Osteocyte (in vitro differentiated cells): ENCODE data around the gene TMEM158. TPM values are rescaled to one million over a fixed set of nuclear protein-coding genes. Genes with fewer than 3 reads are reported as not detected.

Source experiments
- DNase-seq: peaks from one replicate; pipeline ENCODE4 v3.0.0; 2021; ENCODE audit warnings: mixed read lengths; ENCODE audit not compliant: unreplicated experiment; ENCODE audit errors: extremely low spot score
- H3K27ac Mint-ChIP-seq: one replicate; pipeline ENCODE4 v1.8.0; 2021; ENCODE audit warnings: mild to moderate bottlenecking, mixed read lengths; ENCODE audit not compliant: unreplicated experiment
- H3K27me3 Mint-ChIP-seq: one replicate; pipeline ENCODE4 v1.8.0; 2021; ENCODE audit warnings: mixed read lengths; ENCODE audit not compliant: unreplicated experiment
- H3K36me3 Mint-ChIP-seq: one replicate; pipeline ENCODE4 v1.8.0; 2021; ENCODE audit warnings: mixed read lengths; ENCODE audit not compliant: unreplicated experiment
- H3K4me1 Mint-ChIP-seq: one replicate; pipeline ENCODE4 v1.8.0; 2021; ENCODE audit warnings: mixed read lengths; ENCODE audit not compliant: unreplicated experiment
- H3K4me3 Mint-ChIP-seq: one replicate; pipeline ENCODE4 v1.8.0; 2021; ENCODE audit warnings: mild to moderate bottlenecking, moderate library complexity, mixed read lengths; ENCODE audit not compliant: unreplicated experiment
- H3K9me3 Mint-ChIP-seq: one replicate; pipeline ENCODE4 v1.8.0; 2021; ENCODE audit warnings: mixed read lengths; ENCODE audit not compliant: unreplicated experiment
- total RNA-seq: library from RNA; stranded (reverse); gene quantifications from 2 replicates; pipeline ENCODE4 v1.2.1, GENCODE V29; 2021
- TF ChIP-seq, protein P1 (sequence below): fragments of 200-600 bp; sonication (generic); IDR thresholded peaks from 2 replicates; pipeline ENCODE4 v1.5.0; 2021; ENCODE audit warnings: antibody characterized with exemption, mild to moderate bottlenecking, moderate library complexity

TMEM158 gene
- total RNA-seq, 1 donor from 2014 or later = 15.0 TPM

DNA sequence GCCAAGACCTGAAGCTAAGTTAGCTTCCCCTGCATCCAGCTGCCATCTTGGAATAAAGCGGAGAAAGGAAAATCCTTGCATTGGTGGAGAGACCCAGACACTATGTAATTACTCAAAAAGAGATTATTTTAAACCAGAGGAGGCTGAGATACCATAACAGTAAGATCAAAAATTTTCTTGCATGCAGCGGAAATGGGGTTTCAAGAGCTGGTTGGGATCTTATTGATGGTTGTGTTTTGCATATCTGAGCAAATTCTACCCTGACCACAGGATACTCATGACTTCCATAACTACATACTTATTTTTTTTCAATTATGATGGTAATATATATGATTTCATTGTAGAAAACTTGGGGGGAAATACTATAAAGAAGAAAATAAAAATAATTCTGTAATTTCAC, 17.5 kb downstream of the TMEM158 start:
- H3K4me3 Mint-ChIP-seq = no peak overlapping the region
- H3K4me1 Mint-ChIP-seq = peaks cover 16% of the 10 kb centered on the region

GRCh38 chr3:45207446-45207845, 18.6 kb downstream of the TMEM158 start:
- Mint-ChIP-seq H3K4me3 (no peak overlapping the region), H3K27ac (no peak overlapping the region), H3K27me3 (no peaks in the 10 kb centered on the region), H3K9me3 (no peaks in the 10 kb centered on the region), H3K4me1 (peaks cover 16% of the 10 kb centered on the region), H3K36me3 (no peaks in the 10 kb centered on the region)
- DNase-seq = no peak
- TF ChIP-seq, protein P1, sequence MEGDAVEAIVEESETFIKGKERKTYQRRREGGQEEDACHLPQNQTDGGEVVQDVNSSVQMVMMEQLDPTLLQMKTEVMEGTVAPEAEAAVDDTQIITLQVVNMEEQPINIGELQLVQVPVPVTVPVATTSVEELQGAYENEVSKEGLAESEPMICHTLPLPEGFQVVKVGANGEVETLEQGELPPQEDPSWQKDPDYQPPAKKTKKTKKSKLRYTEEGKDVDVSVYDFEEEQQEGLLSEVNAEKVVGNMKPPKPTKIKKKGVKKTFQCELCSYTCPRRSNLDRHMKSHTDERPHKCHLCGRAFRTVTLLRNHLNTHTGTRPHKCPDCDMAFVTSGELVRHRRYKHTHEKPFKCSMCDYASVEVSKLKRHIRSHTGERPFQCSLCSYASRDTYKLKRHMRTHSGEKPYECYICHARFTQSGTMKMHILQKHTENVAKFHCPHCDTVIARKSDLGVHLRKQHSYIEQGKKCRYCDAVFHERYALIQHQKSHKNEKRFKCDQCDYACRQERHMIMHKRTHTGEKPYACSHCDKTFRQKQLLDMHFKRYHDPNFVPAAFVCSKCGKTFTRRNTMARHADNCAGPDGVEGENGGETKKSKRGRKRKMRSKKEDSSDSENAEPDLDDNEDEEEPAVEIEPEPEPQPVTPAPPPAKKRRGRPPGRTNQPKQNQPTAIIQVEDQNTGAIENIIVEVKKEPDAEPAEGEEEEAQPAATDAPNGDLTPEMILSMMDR = no peak

More for the DNA sequence above, 17.5 kb downstream of the TMEM158 start:
- no peaks in the 10 kb centered on the region for H3K27me3 Mint-ChIP-seq
- no peaks in the 10 kb centered on the region for H3K9me3 Mint-ChIP-seq
- H3K27ac Mint-ChIP-seq = no peak overlapping the region
- H3K36me3 Mint-ChIP-seq = no peaks in the 10 kb centered on the region
- TF ChIP-seq, protein P1 = no peak
- DNase-seq = no peak

GRCh38 chr3:45205126-45205525, 21.0 kb downstream of the TMEM158 start:
- TF ChIP-seq, protein P1 = no peak
- no peak overlapping the region for H3K27ac Mint-ChIP-seq
- H3K4me3 Mint-ChIP-seq = no peak overlapping the region
- H3K27me3 Mint-ChIP-seq = no peaks in the 10 kb centered on the region
- DNase-seq = no peak
- peaks cover 16% of the 10 kb centered on the region for H3K4me1 Mint-ChIP-seq
- H3K36me3 Mint-ChIP-seq = no peaks in the 10 kb centered on the region
- H3K9me3 Mint-ChIP-seq = no peaks in the 10 kb centered on the region

- Mint-ChIP-seq H3K27ac (no peak overlapping the region), H3K27me3 (no peaks in the 10 kb centered on the region), H3K9me3 (no peaks in the 10 kb centered on the region), H3K36me3 (no peaks in the 10 kb centered on the region), H3K4me3 (no peak overlapping the region), H3K4me1 (peaks cover 19% of the 10 kb centered on the region)
- TF ChIP-seq, protein P1 = no peak
- no peak for DNase-seq
These were observed 22.0 kb downstream of the TMEM158 start for GRCh38 chr3:45204136-45204535.

- H3K27ac Mint-ChIP-seq = peak overlapping the region; percentile 79
- DNase-seq = no peak
These were observed 26.0 kb downstream of the TMEM158 start for GRCh38 chr3:45199837-45200648.

More at GRCh38 chr3:45199837-45200648, 26.0 kb downstream of the TMEM158 start:
- no peaks in the 10 kb centered on the region for H3K27me3 Mint-ChIP-seq
- H3K36me3 Mint-ChIP-seq = no peaks in the 10 kb centered on the region
- H3K4me1 Mint-ChIP-seq = peaks cover 27% of the 10 kb centered on the region
- TF ChIP-seq, protein P1 = no peak
- H3K4me3 Mint-ChIP-seq = peak overlapping the region; percentile 44
- no peaks in the 10 kb centered on the region for H3K9me3 Mint-ChIP-seq
